Measurements from ENCODE around the gene METTL1.

DNA sequence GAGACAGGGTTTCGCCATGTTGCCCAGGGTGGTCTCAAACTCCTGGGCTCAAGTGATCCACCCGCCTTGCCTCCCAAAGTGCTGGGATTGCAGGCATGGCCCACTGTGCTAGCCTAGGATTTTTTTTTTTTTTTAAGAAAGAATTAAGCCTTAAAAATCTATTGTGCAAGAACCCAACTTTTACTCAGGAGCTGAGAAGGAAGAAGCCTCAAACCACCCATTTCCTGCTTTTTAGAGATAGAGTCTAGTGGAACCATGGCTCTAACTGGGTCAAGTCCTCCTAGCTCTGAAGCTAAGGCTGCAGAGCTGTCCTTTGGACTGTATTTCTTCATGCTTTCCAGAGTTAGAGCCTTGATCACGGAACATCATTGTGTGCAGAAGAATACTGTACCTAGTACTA lies 9.3 kb upstream of the METTL1 start:
- TF ChIP-seq, protein P1, sequence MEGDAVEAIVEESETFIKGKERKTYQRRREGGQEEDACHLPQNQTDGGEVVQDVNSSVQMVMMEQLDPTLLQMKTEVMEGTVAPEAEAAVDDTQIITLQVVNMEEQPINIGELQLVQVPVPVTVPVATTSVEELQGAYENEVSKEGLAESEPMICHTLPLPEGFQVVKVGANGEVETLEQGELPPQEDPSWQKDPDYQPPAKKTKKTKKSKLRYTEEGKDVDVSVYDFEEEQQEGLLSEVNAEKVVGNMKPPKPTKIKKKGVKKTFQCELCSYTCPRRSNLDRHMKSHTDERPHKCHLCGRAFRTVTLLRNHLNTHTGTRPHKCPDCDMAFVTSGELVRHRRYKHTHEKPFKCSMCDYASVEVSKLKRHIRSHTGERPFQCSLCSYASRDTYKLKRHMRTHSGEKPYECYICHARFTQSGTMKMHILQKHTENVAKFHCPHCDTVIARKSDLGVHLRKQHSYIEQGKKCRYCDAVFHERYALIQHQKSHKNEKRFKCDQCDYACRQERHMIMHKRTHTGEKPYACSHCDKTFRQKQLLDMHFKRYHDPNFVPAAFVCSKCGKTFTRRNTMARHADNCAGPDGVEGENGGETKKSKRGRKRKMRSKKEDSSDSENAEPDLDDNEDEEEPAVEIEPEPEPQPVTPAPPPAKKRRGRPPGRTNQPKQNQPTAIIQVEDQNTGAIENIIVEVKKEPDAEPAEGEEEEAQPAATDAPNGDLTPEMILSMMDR (IDR thresholded peaks at IDR 0.05), result no peak
- TF ChIP-seq POLR2A (IDR thresholded peaks at IDR 0.05), result no peak
